Activated B cell treated with CpG ODN at 0.5 μM for 24 hours (primary cell): ENCODE results near the gene RIPOR2. TPM values are rescaled to one million over a fixed set of nuclear protein-coding genes. Genes with fewer than 3 reads are reported as not detected.

Source experiments
- ATAC-seq: fragments of 200-7000 bp; cut with Tn5 transposase; one replicate; pipeline ENCODE4 v1.10.0; 2021; ENCODE audit warnings: low read depth, mild to moderate bottlenecking, moderate library complexity
- CTCF ChIA-PET: fragments of 350-600 bp; sonication (Branson Sonifier 250); formaldehyde crosslinking; loops from one replicate; lab custom pipeline; 2021; ENCODE audit warnings: antibody characterized with exemption; lab: Charles Lee
- POLR2A ChIA-PET: fragments of 350-600 bp; sonication (Branson Sonifier 250); formaldehyde crosslinking; loops from one replicate; lab custom pipeline; 2021; ENCODE audit warnings: antibody characterized with exemption; lab: Charles Lee
- DNase-seq: peaks from one replicate; pipeline ENCODE4 v3.0.0; 2022
- H3K27ac Mint-ChIP-seq: one replicate; pipeline ENCODE4 v1.8.0; 2020; ENCODE audit warnings: mixed read lengths
- H3K27me3 Mint-ChIP-seq: one replicate; pipeline ENCODE4 v1.8.0; 2021; ENCODE audit warnings: mixed read lengths
- H3K36me3 Mint-ChIP-seq: one replicate; pipeline ENCODE4 v1.8.0; 2021; ENCODE audit warnings: low read depth, mixed read lengths
- H3K4me1 Mint-ChIP-seq: one replicate; pipeline ENCODE4 v1.8.0; 2021; ENCODE audit warnings: mixed read lengths
- H3K4me3 Mint-ChIP-seq: one replicate; pipeline ENCODE4 v1.8.0; 2020; ENCODE audit warnings: mild to moderate bottlenecking, mixed read lengths
- H3K9me3 Mint-ChIP-seq: one replicate; pipeline ENCODE4 v1.8.0; 2020; ENCODE audit warnings: mixed read lengths
- intact Hi-C: fragments of 100-400 bp; cut with micrococcal nuclease; formaldehyde crosslinking; loops from one replicate; pipeline ENCODE4 v1.15.1; 2024
- total RNA-seq: library from RNA; stranded (reverse); gene quantifications from 2 replicates; pipeline ENCODE4 v1.2.3, GENCODE V29; 2022
- TF ChIP-seq, protein P1 (sequence below): fragments of 200-600 bp; IDR thresholded peaks from one replicate; pipeline ENCODE4 v1.8.0; 2022; ENCODE audit warnings: antibody characterized with exemption, mild to moderate bottlenecking

The RIPOR2 gene
- total RNA-seq, 1 donor from 2014 or later, result 302 TPM

DNA sequence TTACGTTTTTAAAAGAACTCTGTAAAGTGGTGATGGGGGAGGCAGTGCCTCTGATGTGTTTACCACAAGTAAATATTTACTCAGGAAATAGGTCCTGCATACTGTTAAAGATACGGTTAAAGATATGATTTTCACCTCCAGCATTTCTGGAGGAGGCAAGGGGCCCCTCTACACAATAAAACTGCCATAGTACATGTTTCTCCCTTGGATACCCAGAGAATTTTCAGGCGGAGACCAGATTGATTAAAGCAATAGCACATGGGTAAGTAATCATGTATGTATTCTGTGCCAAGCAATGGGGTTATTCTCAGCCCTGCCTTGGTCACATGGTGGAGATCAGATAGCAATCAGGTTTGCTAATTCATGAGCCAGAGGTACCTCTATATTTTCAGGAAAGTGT, 9.6 kb downstream of the RIPOR2 start:
- TF ChIP-seq, protein P1, sequence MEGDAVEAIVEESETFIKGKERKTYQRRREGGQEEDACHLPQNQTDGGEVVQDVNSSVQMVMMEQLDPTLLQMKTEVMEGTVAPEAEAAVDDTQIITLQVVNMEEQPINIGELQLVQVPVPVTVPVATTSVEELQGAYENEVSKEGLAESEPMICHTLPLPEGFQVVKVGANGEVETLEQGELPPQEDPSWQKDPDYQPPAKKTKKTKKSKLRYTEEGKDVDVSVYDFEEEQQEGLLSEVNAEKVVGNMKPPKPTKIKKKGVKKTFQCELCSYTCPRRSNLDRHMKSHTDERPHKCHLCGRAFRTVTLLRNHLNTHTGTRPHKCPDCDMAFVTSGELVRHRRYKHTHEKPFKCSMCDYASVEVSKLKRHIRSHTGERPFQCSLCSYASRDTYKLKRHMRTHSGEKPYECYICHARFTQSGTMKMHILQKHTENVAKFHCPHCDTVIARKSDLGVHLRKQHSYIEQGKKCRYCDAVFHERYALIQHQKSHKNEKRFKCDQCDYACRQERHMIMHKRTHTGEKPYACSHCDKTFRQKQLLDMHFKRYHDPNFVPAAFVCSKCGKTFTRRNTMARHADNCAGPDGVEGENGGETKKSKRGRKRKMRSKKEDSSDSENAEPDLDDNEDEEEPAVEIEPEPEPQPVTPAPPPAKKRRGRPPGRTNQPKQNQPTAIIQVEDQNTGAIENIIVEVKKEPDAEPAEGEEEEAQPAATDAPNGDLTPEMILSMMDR, result no peak
- CTCF ChIA-PET, result interaction anchor here (0.6 to 1.6 kb wide), 4 partner anchors 15 to 156 kb away, joined by 3 to 6 read pairs (median 4); no protein-coding TSS in a partner anchor
- ATAC-seq (no peak), DNase-seq (no peak)
- H3K27ac Mint-ChIP-seq, result peak overlapping the region; percentile 83
- peak overlapping the region; percentile 55 for H3K4me3 Mint-ChIP-seq
- intact Hi-C loops, result no loop called here
- H3K9me3 Mint-ChIP-seq, result peaks cover 5% of the 10 kb centered on the region
- no peaks in the 10 kb centered on the region for H3K27me3 Mint-ChIP-seq
- H3K4me1 Mint-ChIP-seq, result peaks cover 95% of the 10 kb centered on the region
- POLR2A ChIA-PET, result interaction anchor here (0.7 to 2.4 kb wide), 3 partner anchors 15 to 144 kb away, joined by 3 to 33 read pairs (median 3); no protein-coding TSS in a partner anchor
- peaks cover 71% of the 10 kb centered on the region for H3K36me3 Mint-ChIP-seq

DNA sequence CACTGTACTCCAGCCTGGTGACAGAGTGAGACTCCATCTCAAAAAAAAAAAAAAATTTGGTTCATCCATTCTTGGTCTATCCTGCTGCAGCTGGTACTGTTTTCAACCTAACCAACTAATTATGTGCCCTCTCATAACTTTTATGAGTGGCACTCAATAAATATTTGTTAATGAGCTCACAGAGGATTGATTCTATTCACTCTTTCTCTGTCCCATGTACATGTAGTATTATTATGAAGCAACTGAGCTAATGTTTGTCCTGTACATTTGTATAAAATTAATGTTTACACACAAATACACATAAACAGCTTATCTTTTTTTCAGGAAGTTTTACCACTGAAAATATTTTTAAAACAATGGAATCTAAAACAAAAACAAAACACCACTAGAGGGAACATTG, 10.1 kb downstream of the RIPOR2 start:
- H3K27ac Mint-ChIP-seq, result peak overlapping the region; percentile 68
- no peaks in the 10 kb centered on the region for H3K27me3 Mint-ChIP-seq
- ChIA-PET POLR2A (interaction anchor here (0.5 to 2.4 kb wide), 5 partner anchors 11 to 145 kb away, joined by 3 to 33 read pairs (median 4); partner anchors contain the start of gene RIPOR2), CTCF (interaction anchor here (0.6 to 1.6 kb wide), 4 partner anchors 15 to 156 kb away, joined by 3 to 6 read pairs (median 4); no protein-coding TSS in a partner anchor)
- ATAC-seq (no peak), DNase-seq (no peak)
- TF ChIP-seq, protein P1, result no peak
- H3K4me3 Mint-ChIP-seq, result peak overlapping the region; percentile 24
- intact Hi-C loops, result loop anchor here (2.0 kb wide), 1 partner anchor 15 kb away; no protein-coding TSS in a partner anchor
- H3K36me3 Mint-ChIP-seq, result peaks cover 70% of the 10 kb centered on the region
- peaks cover 5% of the 10 kb centered on the region for H3K9me3 Mint-ChIP-seq
- H3K4me1 Mint-ChIP-seq, result peaks cover 95% of the 10 kb centered on the region

DNA sequence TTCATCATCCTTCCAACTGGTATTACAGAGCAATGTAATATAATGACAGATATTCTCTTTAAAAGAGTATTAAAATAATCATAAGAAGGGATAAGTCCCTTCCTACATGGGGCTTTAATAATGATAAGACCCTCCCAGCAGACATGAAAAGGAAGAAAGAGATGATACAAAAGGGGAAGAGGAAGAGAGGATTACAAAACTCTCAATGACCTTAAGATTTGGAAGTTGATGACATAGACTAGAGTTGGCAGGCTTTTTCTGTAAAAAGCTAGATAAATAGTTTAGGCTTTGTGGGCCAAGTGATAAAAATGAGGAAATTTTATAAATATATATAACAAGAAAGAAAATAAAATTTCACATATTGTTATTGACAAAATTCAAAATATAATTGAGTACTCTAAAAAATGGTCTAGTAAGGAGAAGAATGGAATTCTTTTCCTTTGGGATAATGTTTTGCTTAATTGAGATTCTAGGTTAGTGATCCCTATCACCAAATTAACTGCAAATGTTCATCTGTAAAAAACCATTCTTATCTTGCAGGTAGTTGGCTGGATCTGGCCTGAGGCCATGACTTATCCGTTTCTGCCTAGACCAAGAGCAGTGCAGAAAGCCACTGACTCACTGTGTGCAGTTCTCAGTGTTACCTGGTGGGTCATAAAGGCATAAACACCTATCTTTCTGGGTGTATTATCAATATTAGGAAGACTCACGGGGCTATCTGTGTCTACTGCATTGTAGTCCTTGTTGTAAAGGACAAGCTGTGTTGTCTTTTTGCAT, 11.0 kb downstream of the RIPOR2 start:
- Mint-ChIP-seq H3K36me3 (peaks cover 70% of the 10 kb centered on the region), H3K27me3 (no peaks in the 10 kb centered on the region), H3K4me3 (peak overlapping the region; percentile 45), H3K27ac (peak overlapping the region; percentile 86), H3K9me3 (peaks cover 5% of the 10 kb centered on the region), H3K4me1 (peaks cover 95% of the 10 kb centered on the region)
- intact Hi-C loops, result loop anchor here (2.0 kb wide), 1 partner anchor 14 kb away; no protein-coding TSS in a partner anchor
- ChIA-PET CTCF (interaction anchor here (1.2 to 1.6 kb wide), 2 partner anchors 14 to 15 kb away, joined by 3 to 4 read pairs; no protein-coding TSS in a partner anchor), POLR2A (interaction anchor here (0.5 to 2.4 kb wide), 4 partner anchors 11 to 117 kb away, joined by 3 to 33 read pairs (median 6); partner anchors contain the start of gene RIPOR2)
- TF ChIP-seq, protein P1, result no peak
- ATAC-seq (peak; percentile 20), DNase-seq (no peak)

DNA sequence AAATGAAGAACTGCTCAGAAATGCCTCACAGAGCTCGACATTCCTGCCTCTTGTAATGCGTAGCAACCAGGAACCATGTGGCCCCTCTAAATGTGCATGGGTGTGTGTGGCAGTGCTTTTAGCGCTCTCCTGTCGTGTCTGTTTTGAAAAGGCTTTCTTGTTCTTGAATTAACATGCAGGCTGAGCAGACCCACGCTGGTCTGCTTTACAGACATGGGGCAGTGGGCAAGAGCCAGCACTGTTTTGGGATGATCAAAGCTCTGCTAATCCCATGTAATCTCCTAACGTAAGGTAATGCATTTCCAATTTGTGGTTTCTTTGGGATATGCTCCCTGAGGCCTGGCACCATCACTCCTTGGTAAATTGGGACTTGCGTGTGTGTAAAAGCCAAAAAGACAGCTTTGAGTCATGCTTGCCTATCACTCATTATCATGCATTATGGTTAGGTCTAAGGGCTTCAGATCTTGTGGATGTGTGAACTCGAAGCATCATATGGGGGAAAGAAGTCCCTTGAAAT, 11.8 kb downstream of the RIPOR2 start:
- peaks cover 95% of the 10 kb centered on the region for H3K4me1 Mint-ChIP-seq
- no peak for DNase-seq
- TF ChIP-seq, protein P1, result no peak
- peaks cover 68% of the 10 kb centered on the region for H3K36me3 Mint-ChIP-seq
- intact Hi-C loops, result loop anchor here (2.0 kb wide), 1 partner anchor 13 kb away; no protein-coding TSS in a partner anchor
- H3K4me3 Mint-ChIP-seq, result peak overlapping the region; percentile 45
- POLR2A ChIA-PET, result interaction anchor here (0.6 to 1.5 kb wide), 4 partner anchors 10 to 21 kb away, joined by 3 to 9 read pairs (median 4); partner anchors contain the start of gene RIPOR2
- H3K27ac Mint-ChIP-seq, result peak overlapping the region; percentile 86
- ATAC-seq, result no peak
- no peaks in the 10 kb centered on the region for H3K27me3 Mint-ChIP-seq
- CTCF ChIA-PET, result interaction anchor here (0.8 to 1.2 kb wide), 2 partner anchors 10 to 14 kb away, joined by 3 read pairs; no protein-coding TSS in a partner anchor
- peaks cover 5% of the 10 kb centered on the region for H3K9me3 Mint-ChIP-seq
